A673 (cell line): Measurements from ENCODE around the gene ERBB3.

ENCODE experiments used
- EZH2 ChIP-seq: fragments of 200-600 bp; sonication (generic); IDR thresholded peaks from 2 replicates; pipeline ENCODE4 v1.6.1; 2017; ENCODE audit warnings: borderline replicate concordance, low read depth, mild to moderate bottlenecking, mixed read lengths, antibody characterized with exemption, low read length; ENCODE audit not compliant: poor library complexity, severe bottlenecking
- TF ChIP-seq, protein P1 (sequence below): fragments of 300-800, 200-600 bp; sonication (generic); conservative IDR thresholded peaks from 2 replicates; pipeline ENCODE4 v1.5.1; 2017; ENCODE audit warnings: low read depth, mild to moderate bottlenecking, antibody characterized with exemption, low read length, moderate library complexity, mixed read lengths

DNA sequence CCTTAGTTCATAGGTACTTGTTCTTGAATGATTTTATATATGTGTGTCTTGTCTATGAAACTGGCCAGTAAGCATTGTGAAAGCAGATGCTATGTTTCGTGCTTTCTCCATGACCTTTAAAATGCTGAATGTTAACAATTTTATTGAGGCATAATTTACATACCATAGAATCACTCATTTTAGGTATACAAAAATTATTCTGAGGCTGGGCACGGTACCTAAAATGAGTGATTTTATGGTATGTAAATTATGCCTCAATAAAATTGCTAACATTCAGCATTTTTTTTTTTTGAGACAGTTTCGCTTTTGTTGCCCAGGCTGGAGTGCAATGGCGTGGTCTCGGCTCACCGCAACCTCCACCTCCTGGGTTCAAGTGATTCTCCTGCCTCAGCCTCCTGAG is 54.9 kb downstream of the ERBB3 start:
- TF ChIP-seq, protein P1, sequence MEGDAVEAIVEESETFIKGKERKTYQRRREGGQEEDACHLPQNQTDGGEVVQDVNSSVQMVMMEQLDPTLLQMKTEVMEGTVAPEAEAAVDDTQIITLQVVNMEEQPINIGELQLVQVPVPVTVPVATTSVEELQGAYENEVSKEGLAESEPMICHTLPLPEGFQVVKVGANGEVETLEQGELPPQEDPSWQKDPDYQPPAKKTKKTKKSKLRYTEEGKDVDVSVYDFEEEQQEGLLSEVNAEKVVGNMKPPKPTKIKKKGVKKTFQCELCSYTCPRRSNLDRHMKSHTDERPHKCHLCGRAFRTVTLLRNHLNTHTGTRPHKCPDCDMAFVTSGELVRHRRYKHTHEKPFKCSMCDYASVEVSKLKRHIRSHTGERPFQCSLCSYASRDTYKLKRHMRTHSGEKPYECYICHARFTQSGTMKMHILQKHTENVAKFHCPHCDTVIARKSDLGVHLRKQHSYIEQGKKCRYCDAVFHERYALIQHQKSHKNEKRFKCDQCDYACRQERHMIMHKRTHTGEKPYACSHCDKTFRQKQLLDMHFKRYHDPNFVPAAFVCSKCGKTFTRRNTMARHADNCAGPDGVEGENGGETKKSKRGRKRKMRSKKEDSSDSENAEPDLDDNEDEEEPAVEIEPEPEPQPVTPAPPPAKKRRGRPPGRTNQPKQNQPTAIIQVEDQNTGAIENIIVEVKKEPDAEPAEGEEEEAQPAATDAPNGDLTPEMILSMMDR: no peak
- no peak for TF ChIP-seq EZH2
